Pons (tissue), 1 donor: ENCODE measurements around the gene PTGDS.

Experiments used
- DNase-seq: peaks from one replicate; pipeline ENCODE4 v3.0.0-alpha.2; 2016; ENCODE audit warnings: low spot score

The PTGDS gene

DNA sequence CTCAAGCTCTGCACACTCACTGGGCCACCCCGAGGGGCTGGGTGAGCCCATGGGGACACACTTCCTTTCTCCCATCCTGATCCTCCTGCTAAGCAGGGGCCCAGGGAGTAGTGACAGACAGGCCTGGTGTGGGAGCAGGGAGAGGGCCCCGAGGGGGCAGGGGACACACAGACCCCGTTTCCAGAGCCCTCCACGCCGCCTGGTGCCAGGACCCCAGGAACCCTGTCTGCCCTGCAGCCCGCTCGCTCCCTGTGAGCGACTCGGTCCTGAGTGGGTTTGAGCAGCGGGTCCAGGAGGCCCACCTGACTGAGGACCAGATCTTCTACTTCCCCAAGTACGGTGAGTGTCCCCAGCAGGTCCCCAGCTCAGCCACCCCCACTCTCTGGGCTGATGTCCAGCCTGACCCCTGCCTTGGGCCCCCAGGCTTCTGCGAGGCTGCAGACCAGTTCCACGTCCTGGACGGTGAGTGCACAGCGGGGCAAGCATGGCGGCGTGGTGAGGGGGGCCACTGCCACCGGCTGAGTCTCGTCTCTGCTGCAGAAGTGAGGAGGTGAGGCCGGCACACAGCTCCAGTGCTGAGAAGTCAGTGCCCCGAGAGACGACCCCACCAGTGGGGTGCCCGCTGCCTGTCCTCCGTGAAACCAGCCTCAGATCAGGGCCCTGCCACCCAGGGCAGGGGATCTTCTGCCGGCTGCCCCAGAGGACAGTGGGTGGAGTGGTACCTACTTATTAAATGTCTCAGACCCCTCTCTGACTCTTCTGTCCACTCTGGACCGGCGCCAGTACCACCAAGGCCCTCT lies 30.9 kb upstream of the PTGDS start:
- no peak for DNase-seq

- DNase-seq = peak; percentile 60
These were observed 30.0 kb upstream of the PTGDS start for GRCh38 chr9:136947028-136947891.

- DNase-seq = peak; percentile 79
These were observed 29.3 kb upstream of the PTGDS start for GRCh38 chr9:136947955-136948510.

DNA sequence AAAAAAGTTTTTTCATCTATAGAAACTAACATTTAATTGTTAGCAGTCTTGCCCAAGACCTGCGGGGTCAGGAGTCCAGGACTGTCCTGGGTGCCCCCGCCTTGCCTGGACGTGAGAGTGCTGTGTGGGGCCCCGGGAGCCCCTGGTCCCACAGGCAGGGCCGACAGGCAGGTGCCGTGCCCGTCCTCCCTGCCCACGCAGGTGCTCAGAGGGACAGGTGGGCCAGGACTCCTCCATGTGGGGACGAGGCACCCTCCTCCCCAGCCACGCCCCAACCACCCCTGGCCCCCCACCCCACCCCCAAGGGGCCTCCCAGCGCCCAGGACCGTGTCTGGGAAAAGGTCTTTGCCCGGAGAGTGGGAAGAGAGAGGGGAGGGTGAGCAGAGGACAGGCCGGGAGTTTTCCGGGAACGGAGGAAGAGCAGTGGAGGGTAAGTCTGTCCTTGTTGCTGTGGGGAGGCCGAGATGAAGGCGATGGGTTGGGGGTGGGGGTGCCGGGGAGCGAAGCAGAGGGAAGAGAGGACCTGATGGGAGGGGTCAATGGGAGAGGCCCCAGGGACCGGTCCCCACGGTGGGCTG lies 28.0 kb upstream of the PTGDS start:
- no peak for DNase-seq

DNA sequence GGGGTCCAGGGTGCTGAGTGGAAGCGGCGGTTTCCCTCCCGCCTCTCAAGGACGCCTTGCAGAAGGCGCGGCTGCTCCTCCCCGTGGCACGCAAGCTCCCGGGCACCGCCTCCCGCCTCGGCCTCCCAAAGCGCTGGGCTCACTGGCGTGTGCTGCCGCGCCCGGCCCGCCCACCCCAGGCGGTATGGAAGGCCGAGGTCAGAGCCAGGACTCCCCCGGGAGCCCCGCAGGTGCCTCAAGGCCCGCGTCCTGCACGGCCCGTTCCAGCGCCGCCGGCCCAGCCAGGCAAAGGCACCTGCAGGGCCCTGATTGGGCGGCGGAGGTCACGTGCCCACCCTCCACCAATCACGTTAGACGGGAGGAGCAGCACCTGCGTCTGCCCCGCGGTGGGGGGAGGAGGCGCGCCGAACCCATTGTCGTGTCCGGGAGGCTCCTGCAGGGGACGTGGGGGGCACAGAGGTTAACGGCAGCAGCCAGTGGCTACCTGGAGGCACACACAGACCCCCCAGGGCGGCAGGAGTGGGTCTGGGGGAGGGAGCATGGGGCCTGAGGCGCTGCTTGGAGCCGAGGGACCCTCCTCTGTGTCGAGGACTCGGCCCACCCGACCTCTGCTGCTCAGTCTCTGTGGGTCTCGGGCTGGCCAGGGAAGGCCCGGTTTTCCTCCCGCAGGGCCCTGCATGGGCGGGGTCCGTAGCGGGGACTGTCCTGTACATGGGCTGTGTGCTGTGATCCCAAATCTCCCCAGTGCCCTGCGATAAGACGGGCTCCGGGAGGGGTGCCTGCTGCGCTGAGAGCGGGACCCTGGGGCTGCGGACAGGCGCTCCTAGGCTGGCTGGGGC lies 27.3 kb upstream of the PTGDS start:
- DNase-seq = peak; percentile 93

GRCh38 chr9:136950656-136951276 lies 26.5 kb upstream of the PTGDS start:
- DNase-seq = no peak

DNA sequence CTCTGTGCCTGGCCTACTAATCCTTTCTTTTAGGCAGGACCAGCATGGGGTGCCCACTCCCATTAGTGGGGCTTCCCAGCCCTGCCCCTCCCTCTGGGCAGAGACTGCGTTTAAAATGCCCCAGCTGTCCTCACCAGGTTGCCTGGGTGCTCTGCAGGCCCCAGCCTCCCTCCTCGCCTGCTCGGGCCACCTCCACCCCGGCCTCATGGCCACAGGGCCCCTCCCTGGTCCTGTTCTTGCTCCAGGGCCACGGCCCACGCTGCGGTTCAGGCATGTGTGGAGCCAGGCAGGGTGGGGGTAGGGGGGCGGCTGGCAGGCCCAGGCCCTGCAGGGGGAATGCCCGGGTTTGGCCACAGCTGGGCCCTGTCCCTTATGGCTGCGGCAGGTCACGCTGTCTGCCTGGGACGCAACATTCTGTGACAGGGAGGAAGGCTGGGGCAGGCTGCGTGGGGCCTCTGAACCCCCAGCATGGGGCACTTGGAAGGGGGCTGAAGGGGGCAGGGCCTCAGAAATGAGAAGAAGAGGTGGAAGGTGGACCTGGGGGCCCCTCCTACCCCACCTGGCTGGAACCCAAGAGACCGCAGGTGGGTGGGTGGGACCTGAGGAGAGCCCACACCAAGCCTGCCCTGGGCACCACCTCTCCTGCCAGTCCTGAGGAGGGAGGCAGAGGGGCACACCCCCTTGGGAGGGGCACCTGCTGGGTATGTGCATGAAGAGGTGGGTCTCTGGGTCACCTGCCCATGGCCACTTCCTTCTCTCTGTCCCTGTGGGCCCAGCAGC lies 25.6 kb upstream of the PTGDS start, which contains the start of gene LCN12:
Gene LCN12 (plus strand): TSS at position 733 of the 780 bp plus-strand sequence. CDS start 55 bp downstream, outside the sequence.
- no peak for DNase-seq

GRCh38 chr9:136952321-136952850 lies 24.9 kb upstream of the PTGDS start:
- no peak for DNase-seq

- no peak for DNase-seq
These were observed 24.2 kb upstream of the PTGDS start for GRCh38 chr9:136952876-136953770.

DNA sequence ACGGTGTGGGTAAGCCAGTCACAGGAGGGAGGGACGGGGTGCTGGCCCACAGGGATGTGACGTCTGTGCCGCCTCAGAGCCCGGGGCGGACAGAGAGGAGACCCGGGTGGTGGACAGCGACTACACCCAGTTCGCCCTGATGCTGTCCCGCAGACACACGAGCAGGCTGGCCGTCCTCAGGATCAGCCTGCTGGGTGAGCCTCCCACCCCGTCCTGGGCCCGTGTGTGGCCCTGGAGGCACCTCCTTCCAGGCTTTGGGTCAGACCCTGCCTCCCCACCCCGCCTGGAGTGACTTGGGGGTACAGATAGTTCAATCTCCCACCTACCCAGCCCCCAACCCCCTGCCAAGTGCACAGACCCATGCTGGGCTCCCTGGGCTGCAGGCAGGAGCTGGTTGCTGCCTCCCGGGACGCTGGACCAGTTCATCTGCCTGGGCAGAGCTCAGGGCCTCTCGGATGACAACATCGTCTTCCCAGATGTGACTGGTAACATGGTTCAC lies 23.5 kb upstream of the PTGDS start:
- DNase-seq = no peak

GRCh38 chr9:136954270-136955083 lies 22.8 kb upstream of the PTGDS start:
- no peak for DNase-seq

GRCh38 chr9:136955202-136955942 lies 21.9 kb upstream of the PTGDS start:
- no peak for DNase-seq

DNA sequence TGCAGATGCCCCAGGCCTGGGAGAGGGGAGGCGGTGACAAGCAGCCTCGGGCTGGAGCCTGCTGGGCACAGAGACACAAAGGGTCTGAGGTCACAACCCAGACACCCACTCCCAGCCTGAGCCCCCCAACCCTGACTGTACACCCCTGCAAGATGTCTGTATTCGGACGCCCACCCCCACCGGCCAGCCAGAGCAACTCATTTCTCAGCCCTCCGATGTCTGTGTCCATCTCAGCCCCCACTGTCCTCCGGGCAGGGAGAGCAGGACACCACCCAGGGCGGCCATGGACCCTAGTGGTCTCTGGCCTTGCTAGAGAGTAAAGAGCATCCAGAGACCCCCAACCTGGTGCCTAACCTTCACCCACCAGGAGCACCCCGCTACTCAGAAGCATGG lies 21.4 kb upstream of the PTGDS start:
- DNase-seq = no peak

DNA sequence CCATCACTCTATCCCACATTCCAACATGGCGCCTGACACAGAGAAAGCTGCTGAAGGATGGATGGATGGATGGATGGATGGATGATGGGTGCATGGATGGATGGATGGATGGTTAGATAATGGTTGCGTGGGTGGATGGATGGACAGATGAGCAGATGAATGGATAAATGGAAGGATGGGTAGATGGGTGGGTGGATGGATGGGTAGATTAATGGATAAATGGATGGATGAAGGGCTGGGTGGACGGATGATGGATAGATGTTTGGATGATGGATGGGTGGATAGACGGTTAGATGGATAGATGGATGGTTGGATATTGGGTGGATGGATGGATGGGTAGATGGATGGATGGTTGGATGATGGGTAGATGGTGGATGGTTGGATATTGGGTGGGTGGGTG lies 20.7 kb upstream of the PTGDS start:
- DNase-seq = no peak

DNA sequence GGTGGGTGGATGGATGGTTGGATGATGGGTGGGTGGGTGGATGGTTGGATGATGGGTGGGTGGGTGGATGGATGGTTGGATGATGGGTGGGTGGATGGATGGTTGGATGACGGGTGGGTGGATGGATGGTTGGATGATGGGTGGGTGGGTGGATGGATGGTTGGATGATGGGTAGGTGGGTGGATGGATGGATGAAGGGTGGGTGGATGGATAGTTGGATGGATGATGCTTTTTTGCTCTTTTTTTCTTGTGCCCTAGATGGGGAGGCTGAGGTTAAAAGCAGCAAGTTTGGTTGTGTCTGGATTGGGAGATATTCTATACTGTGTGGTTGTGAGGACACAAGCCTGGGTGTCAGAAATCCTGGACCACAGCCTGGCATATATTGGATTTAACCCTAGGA lies 19.8 kb upstream of the PTGDS start:
- DNase-seq = no peak

DNA sequence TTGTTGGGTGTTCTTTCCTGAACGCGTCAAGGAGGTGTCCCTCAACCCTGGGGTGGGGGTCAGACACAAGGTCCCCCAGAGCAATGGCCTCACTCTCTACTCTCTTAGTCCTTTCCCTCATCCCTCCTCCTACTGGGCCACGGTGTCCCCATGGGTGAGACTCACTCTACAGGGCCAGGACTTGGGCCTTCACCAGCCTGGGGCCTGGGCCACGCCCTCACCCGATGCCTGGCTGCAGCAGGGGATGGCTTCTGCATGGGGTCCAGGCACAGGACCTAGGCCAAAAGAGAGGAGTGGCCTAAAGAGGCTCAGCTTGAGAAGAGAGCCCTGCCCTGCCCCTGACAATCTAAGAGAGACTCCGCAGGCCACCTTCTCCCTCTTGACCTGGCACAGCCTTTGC lies 19.4 kb upstream of the PTGDS start:
- DNase-seq = no peak

GRCh38 chr9:136958473-136958872 lies 18.8 kb upstream of the PTGDS start:
- DNase-seq = no peak
